Cardiac septum (tissue), 1 donor: ENCODE measurements around the gene TDRD15. TPM values are rescaled to one million over a fixed set of nuclear protein-coding genes. Genes with fewer than 3 reads are reported as not detected.
"Not testable (repeated sequence)": the region's sequence is repeated elsewhere in the genome, so short reads cannot be mapped to it uniquely, and the experiment has no call there.

ENCODE experiments used
- DNase-seq: peaks from one replicate; pipeline ENCODE4 v3.0.0-alpha.2; 2020; ENCODE audit warnings: low spot score
- intact Hi-C: fragments of 100-400 bp; cut with DNase I; formaldehyde crosslinking; loops from one replicate; pipeline ENCODE4 v1.14.0; 2022
- total RNA-seq: library from RNA; stranded (reverse); fragmentation: NEBNext Ultra II Directional; extraction: Animal tissue kit (Norgen Biotek cat#: 25700); gene quantifications from one replicate; pipeline ENCODE4 v1.2.1, GENCODE V29; 2021
- donor health status: DM: no; HTN: no; CAD: no.

The TDRD15 gene
- total RNA-seq, 1 donor from 2014 or later, result not detected

GRCh38 chr2:21135585-21135984, 11.8 kb downstream of the TDRD15 start:
- intact Hi-C loops, result no loop called here
- DNase-seq, result no peak

GRCh38 chr2:21142149-21142548, 18.4 kb downstream of the TDRD15 start:
- DNase-seq, result no peak
- intact Hi-C loops, result no loop called here

DNA sequence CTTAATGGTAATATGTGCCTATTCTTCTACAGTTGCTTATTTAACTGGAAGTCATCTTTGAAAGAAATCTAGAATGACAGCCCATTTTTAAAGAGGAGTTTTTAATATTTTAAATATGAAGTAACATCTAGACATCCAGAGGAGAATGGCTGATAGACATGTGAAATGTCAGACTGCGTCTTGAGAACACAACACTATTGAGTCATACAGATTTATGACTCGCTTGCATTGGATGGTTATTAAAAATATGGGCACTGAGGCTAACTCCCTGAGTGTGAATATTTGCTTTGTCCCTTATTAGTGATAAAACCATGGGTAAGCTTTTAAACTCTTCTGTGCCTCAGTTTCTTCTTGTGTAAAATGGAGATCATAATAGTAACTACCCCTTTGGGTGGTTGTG, 22.9 kb downstream of the TDRD15 start:
- intact Hi-C loops, result no loop called here
- DNase-seq, result no peak

GRCh38 chr2:21148718-21149117, 24.9 kb downstream of the TDRD15 start:
- no peak for DNase-seq
- intact Hi-C loops, result no loop called here

DNA sequence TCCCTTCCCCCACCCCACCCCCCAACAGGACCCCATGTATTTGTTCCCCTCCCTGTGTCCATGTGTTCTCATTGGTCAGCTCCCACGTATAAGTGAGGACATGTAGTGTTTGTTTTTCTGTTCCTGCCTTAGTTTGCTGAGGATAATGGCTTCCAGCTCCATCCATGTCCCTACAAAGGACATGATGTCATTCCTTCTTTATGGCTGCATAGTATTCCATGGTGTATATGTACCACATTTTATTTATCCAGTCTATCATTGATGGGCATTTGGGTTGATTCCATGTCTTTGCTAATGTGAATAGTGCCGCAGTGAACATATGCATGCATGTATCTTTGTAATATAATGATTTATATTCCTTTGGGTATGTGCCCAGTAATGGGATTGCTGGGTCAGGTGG, 27.5 kb downstream of the TDRD15 start:
- intact Hi-C loops, DNase-seq: not testable (repeated sequence)

DNA sequence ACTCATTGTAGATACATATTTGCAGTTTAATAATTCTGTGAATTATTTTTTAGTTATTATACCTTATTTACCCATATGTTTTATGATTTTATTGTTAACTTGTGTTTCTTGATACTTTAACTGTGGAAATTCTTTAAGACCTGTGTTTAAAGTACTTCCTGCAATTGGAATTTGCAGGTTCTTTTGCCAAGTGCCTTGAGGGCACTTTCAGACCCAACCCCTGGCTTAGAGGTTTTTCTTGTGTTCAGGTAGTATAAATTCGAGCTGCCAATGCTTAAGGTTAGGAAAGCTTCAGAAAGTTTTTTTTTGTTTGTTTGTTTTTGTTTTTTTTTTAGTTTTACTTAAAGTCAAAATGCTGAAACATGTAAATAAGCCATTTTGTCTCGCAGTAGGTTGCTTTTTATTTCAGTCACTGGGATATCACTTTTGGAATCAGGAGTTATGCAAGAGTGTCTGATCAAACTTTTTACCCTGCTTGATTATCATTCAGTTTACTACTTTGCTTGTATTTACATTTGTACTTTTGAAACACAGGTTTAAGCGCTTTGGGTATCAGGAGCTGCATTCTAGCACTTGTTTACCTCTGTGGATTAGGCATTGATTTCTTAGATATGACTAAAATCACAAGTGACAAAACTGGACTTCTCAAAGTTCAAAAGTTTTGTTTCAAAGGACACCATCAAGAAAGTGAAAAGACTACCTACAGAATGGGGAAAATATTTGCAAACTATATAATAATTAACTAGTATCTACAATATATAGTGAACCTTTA, 31.8 kb downstream of the TDRD15 start:
- intact Hi-C loops, result no loop called here
- DNase-seq, result no peak

DNA sequence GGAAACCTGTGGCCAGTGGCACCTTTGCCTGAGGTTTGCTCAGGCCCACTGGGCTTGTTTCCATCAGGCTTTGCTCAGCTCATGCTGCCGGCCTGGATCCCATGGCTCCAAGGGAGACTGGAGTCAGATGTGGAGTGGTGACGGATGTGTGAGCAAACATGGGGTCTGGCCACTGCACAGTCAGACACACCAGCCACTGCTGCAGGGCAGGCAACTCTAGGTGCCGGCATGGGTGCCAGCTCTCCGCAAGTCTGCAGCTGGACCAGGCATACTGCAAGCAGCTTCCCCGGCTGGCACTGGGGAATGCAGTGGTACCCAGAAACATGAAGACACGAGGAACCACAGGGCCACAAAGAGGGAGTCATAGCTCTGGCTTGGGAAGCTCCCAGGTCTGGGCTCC, 37.4 kb downstream of the TDRD15 start:
- intact Hi-C loops, result no loop called here

DNA sequence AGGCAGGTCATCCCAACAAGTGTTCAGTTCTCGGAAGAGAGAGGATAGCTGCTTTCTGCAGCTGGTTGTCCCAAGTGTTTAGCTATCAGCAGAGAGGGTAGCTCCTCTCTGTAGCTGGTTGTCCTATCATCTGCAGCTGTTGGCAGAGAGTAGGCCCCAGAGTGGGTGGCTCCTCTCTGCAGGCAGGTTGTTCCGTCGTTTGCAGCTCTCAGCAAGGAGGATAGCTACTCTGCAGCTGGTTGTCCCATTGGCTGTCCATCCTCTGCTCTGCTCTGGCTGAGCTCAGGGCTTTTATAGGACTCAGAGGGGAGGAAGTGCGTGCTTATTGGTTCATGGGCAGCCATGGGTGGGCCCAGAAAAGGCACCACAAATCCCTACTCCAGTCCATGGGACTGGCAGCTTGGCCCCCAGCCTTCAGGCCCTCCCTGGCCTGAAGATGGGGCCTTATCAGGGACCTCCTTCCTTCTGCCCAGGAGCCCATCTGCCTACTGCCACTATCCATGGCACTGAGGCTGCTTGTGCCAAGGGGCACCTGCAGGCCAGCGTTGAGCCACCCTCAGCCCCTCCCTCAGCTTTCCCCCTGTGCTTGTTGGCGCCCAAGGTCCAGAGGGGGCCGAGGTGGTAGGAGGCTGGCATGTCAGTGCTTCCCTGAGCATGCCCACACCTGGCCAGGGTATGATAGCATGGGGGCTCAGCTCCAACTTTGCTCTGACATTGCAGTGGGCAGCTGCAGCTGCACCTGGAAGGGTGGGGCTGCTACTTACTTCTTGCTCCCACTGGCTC, 38.3 kb downstream of the TDRD15 start:
- intact Hi-C loops, result no loop called here

More for the DNA sequence above, 37.4 kb downstream of the TDRD15 start:
- no peak for DNase-seq

GRCh38 chr2:21162615-21162878, 38.8 kb downstream of the TDRD15 start:
- DNase-seq, result no peak
- intact Hi-C loops, result no loop called here

More for the DNA sequence above, 38.3 kb downstream of the TDRD15 start:
- no peak for DNase-seq

DNA sequence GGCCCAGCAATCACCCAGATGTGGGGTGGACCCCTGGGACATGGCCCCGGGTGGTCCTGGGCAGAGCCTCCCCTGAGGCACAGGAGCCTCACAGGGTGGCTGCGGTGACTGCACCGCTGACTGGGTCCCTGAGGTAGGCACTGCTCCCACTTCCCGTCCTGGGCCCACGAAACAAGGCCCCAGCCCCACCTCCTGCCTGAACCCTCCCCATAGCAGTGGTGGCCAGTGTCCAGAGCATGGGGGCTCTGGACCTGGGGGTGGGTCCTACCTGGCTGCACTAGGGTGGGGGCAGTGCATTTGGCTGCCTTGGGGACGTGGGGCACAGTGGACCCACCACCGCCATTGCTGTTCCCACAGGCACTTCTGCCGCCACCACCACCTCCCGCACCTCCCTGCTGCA, 39.4 kb downstream of the TDRD15 start:
- no peak for DNase-seq
- intact Hi-C loops, result no loop called here

GRCh38 chr2:21165350-21165749, 41.6 kb downstream of the TDRD15 start:
- DNase-seq, result no peak
- intact Hi-C loops, result no loop called here

GRCh38 chr2:21175895-21176646, 52.3 kb downstream of the TDRD15 start:
- no peak for DNase-seq
- intact Hi-C loops, result loop anchor here (1.0 kb wide), 1 partner anchor 141 kb away; no protein-coding TSS in a partner anchor

GRCh38 chr2:21181957-21182356, 58.2 kb downstream of the TDRD15 start:
- no peak for DNase-seq
- intact Hi-C loops, result no loop called here

GRCh38 chr2:21183306-21183705, 59.5 kb downstream of the TDRD15 start:
- intact Hi-C loops, result no loop called here
- no peak for DNase-seq

DNA sequence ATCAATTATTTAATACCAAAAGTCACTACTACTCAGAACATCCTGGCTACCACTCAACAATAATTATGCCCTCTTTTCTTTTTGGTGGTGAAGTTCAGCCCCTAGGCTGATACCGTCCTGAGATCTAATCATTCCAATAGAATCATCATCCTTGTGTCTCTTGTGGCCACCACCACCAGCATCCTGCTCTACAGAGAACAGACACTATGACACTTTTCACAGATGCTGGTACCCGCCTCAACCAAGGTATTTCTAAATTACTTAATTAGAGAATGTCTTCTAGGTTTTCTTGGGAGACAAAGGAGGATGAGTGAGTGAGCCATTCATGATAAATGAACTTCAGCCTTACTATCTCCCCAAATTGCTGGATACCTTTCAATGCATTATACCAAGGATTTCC, 60.0 kb downstream of the TDRD15 start:
- intact Hi-C loops, result no loop called here
- no peak for DNase-seq

GRCh38 chr2:21191535-21191934, 67.8 kb downstream of the TDRD15 start:
- no peak for DNase-seq
- intact Hi-C loops, result no loop called here

Other genes with a start within 250 kb of the TDRD15 start
- 3.4 TPM for gene APOB, start 79.9 kb upstream of the TDRD15 start, total RNA-seq